HL-60/S4 treated with retinoic acid at 250 ng/mL for 4 days and 3 days (cell line): ENCODE results near the gene SPRED3.
"Not testable (repeated sequence)": the region's sequence is repeated elsewhere in the genome, so short reads cannot be mapped to it uniquely, and the experiment has no call there.

Source experiments
- in situ Hi-C: fragments of 300-500 bp; cut with MboI; formaldehyde crosslinking; loops from 2 replicates; pipeline ENCODE4 v1.7.0; 2022; ENCODE audit warnings: low sequenced_read_pairs

The SPRED3 gene

DNA sequence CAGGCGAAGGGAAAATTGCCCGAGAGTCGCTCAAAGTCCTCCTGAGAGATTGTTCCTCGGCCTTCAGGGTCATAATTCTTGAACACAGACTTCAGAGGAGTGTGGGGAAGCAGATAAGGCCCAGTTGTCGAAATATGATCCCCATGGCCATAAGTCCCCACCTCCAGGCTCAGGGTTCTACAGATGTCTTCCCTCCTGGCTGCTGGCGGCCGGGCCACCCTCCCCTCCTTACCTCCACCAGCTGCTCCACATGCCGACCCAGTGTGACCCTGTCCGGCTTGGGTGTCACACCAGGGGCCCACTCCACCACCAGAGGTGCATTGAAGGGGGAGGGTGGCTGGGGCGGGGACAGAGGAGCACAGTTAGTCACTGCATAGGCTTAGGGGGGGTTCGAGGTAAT is 24.5 kb downstream of the SPRED3 start:
- in situ Hi-C loops = loop anchor here (25.0 kb wide), 1 partner anchor 499 kb away; the partner anchor contains the start of gene CCER2

DNA sequence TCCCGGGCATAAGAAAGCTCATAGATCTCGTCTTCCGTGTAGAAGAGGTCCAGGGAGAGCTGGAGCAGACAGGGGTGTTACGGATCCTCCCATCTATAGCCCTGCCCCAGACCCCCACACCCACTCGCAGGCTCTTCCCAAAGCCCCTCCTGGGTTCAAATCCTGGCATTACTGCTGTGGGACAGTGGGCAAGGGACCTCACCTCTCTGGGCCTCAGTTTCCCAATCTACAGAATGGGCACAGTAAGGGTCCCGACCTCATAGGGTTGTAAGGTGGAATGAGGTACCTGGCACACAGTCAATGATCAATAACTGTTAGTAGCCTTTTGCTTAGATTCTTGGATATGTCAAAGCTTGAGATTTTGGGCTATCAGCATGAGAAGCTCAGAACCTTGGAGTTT is 24.9 kb downstream of the SPRED3 start:
- in situ Hi-C loops = loop anchor here (25.0 kb wide), 1 partner anchor 499 kb away; the partner anchor contains the start of gene CCER2

DNA sequence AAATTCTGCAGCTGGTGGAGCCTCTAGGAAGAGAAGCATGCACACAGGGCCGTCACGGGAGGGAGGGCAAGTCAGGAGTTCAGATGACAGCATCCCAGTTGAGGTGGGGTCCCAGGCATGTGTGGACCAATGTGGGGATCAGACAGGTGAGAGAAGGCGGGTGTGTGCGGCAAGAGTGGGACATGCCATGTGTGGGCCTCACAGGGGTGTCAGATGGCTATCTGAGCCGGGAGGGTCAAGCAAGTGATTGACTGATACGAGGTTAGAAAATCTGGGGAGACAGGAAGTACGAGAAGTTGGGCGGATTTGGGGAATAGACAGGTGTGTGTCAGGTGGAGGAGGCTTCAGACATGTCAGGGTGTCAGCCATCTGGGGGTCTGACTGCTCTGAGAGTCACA is 28.6 kb downstream of the SPRED3 start:
- in situ Hi-C loops = loop anchor here (25.0 kb wide), 1 partner anchor 495 kb away; the partner anchor contains the start of gene CCER2

DNA sequence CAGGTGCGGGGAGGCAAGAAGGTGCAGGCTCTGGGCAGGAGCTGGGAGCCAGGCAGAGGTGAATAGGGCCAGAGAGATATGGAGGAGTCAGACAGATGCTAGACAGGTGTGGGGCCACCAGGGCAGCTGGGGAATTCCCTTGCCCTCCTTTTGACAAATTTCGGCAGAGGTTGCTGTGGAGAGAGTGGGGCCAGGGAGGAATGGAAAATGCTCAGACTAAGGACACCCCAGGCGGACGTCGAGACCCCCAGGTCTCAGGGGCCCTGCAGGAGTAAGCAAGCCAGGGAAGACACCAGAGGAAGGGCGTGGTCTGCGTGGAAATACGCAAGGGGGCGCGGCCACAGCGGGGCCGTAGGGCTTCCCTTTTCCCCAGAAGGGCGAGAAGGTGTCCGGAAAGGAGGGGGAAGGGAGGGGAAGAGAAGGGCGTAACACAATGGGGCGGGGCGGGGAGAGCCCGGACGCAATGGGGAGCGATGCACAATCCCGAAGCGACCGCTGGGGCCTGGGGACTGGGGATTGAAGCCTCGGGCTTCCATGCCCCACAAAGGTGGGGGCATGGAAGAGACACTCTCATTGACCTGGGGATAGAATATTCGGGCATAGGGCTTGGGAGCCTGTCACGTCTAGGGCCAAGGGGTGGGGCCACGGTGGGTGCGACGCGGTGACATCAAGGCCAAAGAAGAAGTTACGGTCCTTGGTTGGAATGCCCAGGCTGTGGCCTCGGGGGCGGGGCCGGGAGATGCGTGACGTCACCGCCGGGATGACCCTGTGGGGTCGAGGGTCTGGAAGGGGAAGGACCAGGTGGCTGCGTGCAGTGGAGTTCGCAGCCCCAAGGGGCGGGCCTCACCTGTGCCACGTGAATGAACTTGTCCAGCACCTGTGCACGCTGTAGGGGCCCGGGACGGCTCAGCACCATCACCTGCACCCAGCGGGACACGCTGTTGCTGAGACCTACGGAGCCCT is 29.3 kb downstream of the SPRED3 start:
- in situ Hi-C loops = loop anchor here (25.0 kb wide), 1 partner anchor 494 kb away; the partner anchor contains the start of gene CCER2

DNA sequence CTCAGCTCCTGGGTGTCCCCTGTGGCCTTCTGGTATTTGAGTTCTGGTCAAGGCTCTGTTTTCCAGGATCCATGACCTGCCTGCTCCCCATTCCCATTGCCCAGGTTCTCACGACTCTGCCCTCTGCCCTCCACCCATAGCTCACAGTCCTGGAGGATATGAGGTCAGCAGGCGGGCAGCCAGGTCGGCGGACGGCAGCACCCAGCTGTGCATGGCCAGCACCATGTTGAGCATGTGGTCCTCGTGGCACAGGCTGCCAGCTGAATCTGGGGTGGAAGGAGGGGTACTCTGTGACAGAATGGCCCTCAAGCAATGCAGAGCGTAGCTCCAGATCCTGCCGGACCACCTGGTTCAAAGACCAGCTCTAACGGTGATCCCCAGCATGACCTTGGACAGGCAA is 32.4 kb downstream of the SPRED3 start:
- in situ Hi-C loops = loop anchor here (25.0 kb wide), 1 partner anchor 491 kb away; the partner anchor contains the start of gene CCER2

DNA sequence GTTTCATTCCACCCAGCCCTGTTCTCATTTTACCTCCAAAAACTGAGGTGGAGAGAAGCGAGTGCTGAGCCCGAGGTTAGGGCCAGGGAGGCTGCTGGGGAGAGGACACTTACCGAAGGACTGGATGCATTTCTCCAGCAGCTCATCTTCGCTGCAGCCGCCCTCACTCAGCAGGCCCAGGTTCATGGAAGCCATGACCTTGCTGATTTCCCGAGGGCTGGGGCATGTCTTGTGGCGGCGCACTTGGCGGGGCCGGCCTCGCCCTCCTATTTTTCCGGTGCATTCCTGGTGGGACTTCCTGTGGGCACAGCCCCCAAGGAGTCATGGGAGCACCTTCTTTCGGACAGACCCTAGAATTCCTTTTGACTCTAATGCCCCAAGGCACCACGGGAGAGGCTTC is 33.4 kb downstream of the SPRED3 start:
- in situ Hi-C loops = loop anchor here (25.0 kb wide), 1 partner anchor 490 kb away; the partner anchor contains the start of gene CCER2

DNA sequence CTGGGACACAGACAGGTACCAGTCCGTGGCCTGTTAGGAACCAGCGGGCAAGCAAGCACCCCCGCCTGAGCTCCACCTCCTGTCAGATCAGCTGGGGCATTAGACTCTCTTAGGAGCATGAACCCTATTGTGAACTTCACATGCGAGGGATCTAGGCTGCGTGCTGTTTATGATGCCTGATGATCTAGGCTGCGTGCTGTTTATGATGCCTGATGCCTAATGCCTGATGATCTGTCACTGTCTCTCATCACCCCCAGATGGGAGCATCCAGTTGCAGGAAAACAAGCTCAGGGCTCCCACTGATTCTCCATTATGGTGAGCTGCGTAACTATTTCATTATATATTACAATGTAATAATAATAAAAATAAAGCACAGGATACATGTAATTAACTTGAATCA is 33.9 kb downstream of the SPRED3 start:
- in situ Hi-C loops = loop anchor here (25.0 kb wide), 1 partner anchor 490 kb away; the partner anchor contains the start of gene CCER2

DNA sequence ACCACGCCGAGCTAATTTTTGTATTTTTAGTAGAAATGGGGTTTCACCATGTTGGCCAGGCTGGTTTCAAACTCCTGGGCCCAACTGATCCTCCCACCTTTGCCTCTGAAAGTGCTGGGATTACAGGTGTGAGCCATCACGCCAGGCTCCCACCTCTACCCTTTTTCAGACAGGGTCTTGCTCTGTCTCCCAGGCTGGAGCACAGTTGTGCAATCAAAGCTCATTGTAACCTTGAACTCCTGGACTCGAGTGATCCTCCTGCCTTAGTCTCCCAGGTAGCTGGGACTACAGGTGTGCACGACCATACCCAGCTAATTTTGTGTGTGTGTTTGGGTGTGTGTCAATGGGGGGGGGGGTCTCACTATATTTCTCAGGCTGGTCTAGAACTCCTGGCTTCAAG is 35.8 kb downstream of the SPRED3 start:
- in situ Hi-C loops = loop anchor here (25.0 kb wide), 1 partner anchor 488 kb away; the partner anchor contains the start of gene CCER2

DNA sequence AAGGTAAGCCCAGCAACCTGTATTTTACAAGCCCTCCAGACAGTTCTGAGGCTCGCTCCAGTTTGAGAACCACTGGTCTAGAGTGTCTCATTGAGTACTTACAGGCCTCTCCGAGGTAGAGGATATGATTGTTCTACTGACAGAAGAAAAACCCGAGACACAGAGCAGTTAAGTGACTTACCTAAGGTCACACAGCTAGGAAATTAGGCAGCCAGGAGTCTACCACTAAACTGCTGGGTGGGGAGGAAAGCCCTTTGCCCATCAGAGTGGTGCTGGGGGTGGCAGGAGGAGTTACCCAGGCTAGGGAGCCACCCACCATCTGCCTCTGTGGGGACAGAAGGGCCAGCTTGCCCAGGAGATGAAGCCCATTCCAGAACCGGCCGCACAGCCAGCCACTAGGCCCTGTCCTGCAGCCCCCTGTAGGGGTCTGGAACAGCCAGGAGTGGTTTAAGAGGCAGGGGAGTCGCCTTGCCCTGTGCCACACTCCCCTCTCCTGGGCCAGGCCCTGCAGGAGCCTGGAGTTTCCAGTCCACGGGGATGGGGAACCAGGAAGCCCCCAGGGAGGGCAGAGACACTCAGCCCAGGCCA is 36.8 kb downstream of the SPRED3 start:
- in situ Hi-C loops = no loop called here

DNA sequence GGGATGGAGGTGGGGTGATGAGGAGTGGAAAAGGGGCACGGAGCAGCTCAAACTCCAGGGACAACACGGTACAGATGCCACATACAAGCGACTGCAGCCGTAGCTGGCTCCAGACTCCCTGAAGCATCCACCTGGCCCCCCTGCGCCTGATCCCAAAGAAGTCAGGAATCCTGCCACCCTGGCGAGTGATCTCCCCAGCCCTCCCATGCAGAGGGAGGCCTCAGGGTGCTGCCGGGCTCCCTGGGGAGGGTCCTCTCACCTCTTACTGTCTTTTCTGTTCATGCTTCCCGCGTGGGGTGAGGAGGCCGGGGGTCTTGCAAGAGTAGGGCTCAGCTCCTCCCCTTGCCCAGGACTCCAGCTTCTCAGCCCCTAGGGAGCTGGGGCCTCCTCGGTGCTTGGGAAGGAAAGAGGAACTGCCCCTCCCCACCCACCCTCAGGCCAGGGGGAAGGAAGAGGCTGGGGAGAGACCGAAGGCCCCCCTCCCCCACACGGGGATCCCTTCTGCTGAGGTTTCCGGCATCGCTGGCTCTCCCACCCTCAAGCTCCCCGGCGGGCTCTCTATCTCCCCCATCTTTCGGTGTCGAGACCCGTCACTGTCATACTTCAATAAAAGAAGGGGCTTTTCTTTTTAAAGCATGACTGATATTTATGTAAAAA is 37.4 kb downstream of the SPRED3 start, which contains the start of gene RASGRP4:
RASGRP4 (minus strand) TSS at position 410 of the 657 bp plus-strand sequence; CDS start at position 282, 128 bp downstream.
- in situ Hi-C loops = no loop called here

DNA sequence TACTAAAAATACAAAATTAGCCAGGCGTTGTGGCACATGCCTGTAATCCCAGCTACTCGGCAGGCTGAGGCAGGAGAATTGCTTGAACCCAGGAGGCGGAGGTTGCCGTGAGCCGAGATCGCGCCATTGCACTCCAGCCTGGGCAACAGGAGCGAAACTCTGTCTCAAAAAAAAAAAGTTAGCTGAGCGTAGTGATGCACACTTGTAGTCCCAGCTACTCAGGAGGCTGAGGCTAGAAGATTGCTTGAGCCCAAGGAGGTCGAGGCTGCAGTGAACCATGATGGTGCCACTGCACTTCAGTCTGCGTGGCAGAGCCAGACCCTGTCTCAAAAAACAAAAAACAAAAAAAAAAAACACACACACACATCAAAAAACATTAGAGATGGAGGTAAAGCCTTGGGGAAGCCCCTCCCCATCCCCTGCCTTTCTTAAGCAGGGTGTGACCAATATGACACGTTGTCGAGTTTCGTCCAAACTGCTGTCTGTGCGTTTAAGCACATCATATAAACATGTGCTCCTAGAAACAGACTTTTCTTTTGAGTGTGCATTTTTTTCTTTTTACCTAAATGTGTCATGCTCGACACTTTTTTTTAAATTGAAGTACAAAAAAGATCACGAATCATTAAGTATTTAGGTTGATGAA is 38.7 kb downstream of the SPRED3 start:
- in situ Hi-C loops = not testable (repeated sequence)

DNA sequence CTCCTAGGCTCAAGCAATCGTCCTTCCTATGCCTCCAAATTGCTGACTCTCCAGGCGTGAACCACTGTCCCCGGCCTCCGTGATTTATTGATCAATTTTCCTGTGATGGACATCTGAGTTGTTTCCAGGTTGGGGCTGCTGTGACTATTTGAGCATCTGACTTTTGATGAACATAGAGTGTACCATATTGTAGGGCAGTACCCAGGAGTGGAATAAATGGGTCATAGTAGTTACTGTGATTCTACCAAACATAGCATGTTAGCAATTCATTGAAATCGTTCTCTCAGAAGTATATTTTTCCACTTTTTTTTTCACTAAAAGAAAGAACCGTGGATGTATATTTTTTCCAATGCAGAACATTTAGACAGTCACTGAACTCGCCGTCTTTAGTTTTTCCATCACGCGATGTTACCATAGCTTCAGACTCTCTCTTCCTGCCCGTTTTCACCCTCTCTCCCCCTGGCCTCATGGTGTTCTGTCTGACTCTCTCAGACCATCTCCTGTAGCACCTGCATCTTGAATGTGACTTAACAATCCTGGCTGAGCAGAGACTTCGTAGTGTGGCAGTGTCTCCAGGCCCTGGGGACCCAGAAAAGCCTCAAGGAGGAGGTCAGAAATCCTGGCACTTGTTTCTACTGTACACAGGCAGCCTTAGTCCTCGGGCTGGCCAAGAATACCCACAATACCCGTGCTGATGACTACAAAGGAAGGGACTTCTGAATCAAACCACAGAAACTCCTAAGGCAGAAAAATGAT is 40.7 kb downstream of the SPRED3 start:
- in situ Hi-C loops = no loop called here

DNA sequence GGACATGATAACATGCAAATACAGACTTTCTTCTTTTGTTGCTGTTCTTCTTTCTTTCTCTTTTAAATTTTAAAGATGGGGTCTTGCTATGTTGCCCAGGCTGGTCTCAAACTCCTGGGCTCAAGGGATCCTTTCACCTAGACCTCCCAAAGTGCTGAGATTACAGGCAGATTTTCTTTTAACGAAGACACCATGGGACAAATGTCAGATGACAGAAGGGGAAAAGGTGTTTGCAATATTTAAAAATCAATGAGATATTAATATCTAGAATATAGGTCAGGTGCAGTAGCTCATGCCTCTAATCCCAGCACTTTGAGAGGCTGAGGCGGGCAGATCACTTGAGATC is 41.3 kb downstream of the SPRED3 start:
- in situ Hi-C loops = no loop called here

DNA sequence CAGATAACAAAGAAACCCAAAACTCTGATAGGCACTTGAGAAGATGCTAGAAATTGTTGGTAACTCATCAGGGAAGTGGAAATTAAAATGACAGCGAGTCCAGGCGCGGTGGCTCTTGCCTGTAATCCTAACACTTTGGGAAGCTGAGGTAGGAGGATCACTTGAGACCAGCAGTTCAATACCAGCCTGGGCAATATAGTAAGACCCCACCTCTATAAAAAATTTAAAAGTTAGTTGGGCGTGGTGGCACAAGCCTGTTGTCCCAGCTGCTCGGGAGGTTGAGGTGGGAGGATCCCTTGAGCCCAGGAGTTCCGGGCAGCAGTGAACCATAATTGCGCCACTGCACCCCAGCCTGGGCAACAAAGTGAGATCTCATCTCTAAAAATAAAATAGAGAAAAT is 42.4 kb downstream of the SPRED3 start:
- in situ Hi-C loops = no loop called here

DNA sequence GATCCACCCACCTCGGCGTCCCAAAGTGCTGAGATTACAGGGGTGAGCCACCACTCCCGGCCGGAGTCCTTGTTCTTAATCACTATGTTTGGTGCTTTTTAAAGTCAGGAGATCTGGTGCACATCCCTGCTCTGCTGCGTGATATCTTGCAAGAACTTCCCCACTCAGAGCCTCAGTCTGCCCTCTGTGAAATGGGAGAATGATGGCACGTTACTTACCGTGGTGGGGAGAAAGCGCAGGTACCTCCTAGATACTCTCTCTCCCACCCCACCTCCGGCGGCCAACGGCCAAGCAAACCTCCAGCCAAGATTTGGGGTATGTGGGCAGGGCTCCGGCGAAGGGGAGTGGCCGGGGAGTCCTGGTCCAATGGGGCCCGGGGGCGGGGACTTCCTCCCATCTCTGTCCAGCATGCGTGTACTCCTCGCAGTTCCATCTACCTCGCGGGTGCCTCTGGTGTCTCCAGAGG is 44.8 kb downstream of the SPRED3 start, which contains the start of gene RYR1:
RYR1 (plus strand) TSS at position 424 of the 466 bp plus-strand sequence. CDS start 139 bp downstream, outside the sequence.
- in situ Hi-C loops = no loop called here

DNA sequence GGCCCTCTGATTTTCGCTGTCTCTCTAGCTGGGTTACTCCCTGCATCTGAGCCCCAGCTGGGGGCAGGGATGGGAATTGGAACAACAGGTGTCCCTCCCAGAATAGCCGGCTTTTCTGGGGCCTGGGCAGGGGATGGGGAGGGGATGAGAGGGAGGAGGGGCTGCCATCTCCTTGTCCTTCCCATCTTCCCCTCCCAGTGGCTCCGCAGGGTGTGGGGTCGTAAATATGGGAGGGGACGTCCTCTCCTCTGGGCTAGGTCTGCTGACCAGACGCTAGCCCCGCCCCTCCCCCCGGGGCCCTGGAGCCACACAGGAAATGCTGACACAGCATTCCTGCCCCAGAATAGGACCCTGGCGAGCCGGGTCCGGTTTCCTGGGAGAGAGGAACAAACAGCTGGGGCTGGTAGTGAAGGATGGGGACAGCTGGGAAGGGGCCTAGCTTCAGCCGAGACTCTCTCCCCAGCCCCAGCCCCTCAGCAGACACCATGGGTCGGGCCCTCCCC is 46.1 kb downstream of the SPRED3 start:
- in situ Hi-C loops = no loop called here

DNA sequence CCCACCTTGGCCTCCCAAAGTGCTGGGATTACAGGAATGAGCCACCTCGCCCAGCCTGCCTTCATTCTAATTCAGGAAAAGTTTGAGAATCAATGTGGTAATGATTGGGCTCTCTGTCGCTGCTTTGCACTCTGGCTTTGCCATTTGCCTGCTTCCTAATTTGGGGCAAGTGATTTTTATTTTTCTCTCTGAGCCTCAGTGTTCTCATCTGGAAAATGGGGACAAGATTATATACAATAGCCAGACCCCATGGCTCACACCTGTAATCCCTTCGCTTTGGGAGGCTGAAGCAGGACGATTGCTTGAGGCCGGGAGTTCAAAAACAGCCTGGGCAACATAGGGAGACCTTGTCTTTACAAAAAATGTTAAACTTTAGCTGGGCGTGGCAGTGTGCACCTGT is 48.8 kb downstream of the SPRED3 start:
- in situ Hi-C loops = no loop called here

DNA sequence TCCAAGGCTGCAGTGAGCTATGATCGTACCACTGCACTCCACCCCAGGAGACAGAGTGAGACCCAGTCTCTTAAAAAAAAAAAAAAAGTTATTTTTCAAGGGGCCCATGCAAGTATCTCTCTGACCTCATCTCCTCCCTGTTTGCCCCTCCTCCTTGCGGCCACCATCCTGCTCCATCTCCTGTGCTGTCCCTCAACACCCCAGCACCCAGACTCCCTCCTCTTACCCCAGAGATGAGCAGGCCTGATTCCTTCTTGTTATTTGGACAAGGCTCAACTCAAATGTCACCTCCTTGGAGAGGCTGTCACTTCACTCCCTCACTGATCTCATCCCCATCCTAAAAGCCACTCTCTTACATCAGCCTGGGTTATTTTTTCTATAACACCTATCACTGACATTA is 49.4 kb downstream of the SPRED3 start:
- in situ Hi-C loops = no loop called here

DNA sequence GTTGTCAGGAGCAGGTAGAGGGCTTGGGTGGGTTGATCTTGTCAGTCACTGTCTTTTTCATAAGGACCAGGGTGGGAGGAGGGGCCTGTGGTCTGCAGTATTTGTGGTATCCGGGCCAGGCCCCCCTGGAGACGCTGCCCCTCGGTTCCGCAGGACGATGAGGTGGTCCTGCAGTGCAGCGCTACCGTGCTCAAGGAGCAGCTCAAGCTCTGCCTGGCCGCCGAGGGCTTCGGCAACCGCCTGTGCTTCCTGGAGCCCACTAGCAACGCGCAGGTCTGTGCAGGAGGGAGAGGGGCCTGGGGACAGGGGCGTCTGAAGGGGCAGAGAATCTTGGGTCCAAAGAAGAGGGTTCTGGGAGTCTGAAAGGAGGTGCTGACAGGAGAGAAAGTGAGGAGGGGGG is 52.1 kb downstream of the SPRED3 start:
- in situ Hi-C loops = no loop called here
